ENCODE results near the gene LIFR.

DNA sequence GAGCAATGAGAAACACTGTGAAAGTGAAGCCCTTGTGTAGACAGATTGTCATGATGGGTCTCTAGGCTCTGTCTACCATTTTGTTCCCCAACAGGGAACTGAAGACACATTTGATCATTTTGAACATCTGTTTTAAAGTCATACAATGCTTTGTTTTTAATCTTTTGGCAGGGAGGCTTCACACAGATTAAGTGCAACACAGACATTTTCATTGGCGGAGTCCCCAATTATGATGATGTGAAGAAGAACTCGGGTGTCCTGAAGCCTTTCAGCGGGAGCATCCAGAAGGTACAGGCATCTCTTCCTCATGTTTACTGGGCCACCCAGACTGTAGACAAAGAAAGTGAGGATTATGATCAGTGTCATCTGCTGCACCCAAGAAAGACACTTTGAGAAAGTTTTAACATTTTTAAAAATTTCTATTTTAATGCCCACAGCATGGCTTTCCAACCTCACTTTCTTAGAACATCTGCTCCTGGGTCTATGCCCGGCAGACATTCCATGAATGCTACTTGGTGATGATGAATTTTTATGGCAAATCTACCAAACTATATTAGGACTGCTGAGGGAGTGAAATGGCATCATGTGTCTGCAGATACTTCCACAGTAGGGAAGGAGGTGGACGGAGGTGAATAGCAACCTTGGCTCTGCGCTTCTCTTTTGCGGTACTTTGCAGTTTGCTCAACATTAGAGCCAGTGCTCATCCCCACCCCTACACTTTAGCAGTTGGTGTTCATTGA is 121.3 kb downstream of the LIFR start:
- no peak for TF ChIP-seq POLR2A (IDR thresholded peaks at IDR 0.05)
- TF ChIP-seq, protein P1, sequence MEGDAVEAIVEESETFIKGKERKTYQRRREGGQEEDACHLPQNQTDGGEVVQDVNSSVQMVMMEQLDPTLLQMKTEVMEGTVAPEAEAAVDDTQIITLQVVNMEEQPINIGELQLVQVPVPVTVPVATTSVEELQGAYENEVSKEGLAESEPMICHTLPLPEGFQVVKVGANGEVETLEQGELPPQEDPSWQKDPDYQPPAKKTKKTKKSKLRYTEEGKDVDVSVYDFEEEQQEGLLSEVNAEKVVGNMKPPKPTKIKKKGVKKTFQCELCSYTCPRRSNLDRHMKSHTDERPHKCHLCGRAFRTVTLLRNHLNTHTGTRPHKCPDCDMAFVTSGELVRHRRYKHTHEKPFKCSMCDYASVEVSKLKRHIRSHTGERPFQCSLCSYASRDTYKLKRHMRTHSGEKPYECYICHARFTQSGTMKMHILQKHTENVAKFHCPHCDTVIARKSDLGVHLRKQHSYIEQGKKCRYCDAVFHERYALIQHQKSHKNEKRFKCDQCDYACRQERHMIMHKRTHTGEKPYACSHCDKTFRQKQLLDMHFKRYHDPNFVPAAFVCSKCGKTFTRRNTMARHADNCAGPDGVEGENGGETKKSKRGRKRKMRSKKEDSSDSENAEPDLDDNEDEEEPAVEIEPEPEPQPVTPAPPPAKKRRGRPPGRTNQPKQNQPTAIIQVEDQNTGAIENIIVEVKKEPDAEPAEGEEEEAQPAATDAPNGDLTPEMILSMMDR (IDR thresholded peaks at IDR 0.05) = no peak
- TF ChIP-seq POLR2AphosphoS5 (IDR thresholded peaks at IDR 0.05) = no peak

All from prostate gland (tissue), 2 donors.